ENCODE results near the gene DHFR.

The DHFR gene

DNA sequence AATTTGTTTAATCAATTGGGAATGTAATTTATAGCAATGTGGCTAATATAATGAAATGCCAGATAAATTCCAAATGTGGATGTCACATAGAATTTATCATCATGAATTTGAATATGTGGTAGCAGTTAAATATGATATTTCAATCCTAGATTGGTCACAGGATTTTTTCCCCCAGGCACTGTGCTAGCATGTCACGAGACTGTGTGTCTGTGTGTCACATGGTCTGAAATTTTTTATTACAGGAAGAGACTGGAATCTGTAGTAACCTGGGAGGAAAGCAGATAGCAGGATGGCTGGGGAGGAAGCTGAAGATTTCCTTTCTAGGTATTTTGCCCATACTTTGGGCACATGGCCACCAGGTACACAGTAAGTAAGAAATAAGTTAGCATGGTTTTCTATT is 35.7 kb downstream of the DHFR start:
- TF ChIP-seq, protein P1, sequence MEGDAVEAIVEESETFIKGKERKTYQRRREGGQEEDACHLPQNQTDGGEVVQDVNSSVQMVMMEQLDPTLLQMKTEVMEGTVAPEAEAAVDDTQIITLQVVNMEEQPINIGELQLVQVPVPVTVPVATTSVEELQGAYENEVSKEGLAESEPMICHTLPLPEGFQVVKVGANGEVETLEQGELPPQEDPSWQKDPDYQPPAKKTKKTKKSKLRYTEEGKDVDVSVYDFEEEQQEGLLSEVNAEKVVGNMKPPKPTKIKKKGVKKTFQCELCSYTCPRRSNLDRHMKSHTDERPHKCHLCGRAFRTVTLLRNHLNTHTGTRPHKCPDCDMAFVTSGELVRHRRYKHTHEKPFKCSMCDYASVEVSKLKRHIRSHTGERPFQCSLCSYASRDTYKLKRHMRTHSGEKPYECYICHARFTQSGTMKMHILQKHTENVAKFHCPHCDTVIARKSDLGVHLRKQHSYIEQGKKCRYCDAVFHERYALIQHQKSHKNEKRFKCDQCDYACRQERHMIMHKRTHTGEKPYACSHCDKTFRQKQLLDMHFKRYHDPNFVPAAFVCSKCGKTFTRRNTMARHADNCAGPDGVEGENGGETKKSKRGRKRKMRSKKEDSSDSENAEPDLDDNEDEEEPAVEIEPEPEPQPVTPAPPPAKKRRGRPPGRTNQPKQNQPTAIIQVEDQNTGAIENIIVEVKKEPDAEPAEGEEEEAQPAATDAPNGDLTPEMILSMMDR (IDR thresholded peaks at IDR 0.05; ENCODE audit: borderline replicate concordance, insufficient read depth, low read depth, low read length) = no peak
- H3K4me3 ChIP-seq (ENCODE audit: low read depth, low read length) = no peak overlapping the region

DNA sequence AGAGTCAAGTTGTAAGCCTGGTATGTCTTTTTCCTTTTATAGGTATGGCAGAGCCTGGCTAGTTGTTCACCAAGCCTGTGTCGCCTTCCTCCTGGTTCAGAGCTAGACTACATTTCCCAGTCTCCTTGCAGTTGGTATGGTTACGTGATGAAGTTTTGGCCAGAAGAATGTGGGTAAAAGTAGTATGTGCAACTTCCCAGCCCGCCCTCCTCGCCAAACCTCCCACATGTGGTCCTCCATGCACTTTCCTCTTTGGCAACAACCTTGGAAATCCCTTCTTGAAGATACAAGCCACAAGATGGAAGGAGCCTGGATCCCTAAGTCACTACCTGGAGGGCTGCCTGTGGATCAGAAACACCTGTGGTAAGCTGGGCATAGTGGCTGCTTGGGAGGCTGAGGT is 36.3 kb downstream of the DHFR start:
- TF ChIP-seq, protein P1 (IDR thresholded peaks at IDR 0.05; ENCODE audit: borderline replicate concordance, insufficient read depth, low read depth, low read length) = no peak
- H3K4me3 ChIP-seq (ENCODE audit: low read depth, low read length) = no peak overlapping the region

DNA sequence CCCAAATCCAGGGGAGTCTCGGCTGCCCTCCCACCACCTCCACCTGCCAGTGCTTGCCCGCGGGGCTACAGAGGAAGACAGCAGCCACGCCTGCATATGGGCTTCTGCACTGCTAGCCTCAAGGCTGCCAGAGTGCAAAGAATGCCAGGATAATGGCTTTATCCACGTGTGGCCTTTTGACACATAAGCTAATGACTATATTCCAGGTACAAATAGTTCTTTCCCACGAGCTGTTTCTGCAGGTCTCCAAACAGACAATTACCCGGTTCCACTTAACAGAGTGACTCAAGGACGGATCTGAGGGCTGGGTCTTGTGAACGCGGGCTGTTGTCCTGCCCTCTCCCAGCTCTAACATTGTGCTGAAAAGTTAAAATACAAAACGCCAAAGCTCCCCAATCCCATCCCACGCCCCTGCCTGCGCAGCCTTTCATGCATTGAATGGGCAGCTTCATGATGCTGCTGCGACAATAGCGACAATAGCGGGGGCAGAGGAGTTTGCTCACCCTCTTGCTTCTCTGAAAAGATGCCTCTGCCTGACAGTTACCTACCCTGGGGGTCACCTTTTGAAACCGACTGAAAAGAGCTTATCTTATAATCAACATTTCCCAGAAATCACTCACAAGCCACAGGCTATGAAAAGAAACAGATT is 39.4 kb downstream of the DHFR start:
- TF ChIP-seq, protein P1 (IDR thresholded peaks at IDR 0.05; ENCODE audit: borderline replicate concordance, insufficient read depth, low read depth, low read length) = no peak
- no peak overlapping the region for H3K4me3 ChIP-seq (ENCODE audit: low read depth, low read length)

DNA sequence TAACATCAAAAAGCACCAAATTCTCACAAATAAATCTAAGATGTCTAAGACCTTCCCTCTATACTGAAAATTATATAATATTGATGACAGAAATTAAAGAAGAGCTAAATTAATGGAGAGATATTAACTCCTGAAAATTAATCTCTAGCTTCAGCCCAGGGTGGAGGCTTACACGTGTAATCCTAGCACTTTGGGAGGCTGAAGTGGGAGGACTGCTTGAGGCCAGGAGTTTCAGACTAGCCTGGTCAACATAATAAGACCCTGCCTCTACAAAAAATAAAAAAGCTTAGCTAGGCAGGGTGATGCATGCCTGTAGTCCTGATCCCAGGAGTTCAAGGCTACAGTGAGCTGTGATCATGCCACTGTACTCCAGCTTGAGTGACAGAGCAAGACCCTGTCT is 45.1 kb downstream of the DHFR start:
- no peak overlapping the region for H3K4me3 ChIP-seq (ENCODE audit: low read depth, low read length)

DNA sequence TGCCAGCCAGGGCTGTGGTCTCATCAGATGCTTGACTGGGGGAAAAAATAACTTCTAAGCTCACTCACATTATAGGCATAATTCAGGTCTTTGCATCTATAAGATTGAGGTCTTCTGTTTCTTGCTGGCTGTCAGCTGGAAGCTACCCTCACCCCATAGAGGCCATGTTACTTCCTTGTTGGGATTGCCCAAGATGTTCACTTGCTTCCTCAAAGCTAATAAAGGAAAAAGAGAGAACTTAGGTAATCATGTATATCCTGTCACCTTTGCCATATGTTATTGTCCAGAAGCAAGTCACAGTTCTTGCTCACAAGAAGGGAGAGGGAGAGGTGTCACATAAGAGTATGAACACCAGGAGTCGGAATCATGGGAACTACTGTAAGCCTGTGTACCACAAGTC is 46.1 kb downstream of the DHFR start:
- TF ChIP-seq, protein P1 (IDR thresholded peaks at IDR 0.05; ENCODE audit: borderline replicate concordance, insufficient read depth, low read depth, low read length) = no peak
- H3K4me3 ChIP-seq (ENCODE audit: low read depth, low read length) = no peak overlapping the region

More for the DNA sequence above, 45.1 kb downstream of the DHFR start:
- TF ChIP-seq, protein P1 (IDR thresholded peaks at IDR 0.05; ENCODE audit: borderline replicate concordance, insufficient read depth, low read depth, low read length) = no peak

DNA sequence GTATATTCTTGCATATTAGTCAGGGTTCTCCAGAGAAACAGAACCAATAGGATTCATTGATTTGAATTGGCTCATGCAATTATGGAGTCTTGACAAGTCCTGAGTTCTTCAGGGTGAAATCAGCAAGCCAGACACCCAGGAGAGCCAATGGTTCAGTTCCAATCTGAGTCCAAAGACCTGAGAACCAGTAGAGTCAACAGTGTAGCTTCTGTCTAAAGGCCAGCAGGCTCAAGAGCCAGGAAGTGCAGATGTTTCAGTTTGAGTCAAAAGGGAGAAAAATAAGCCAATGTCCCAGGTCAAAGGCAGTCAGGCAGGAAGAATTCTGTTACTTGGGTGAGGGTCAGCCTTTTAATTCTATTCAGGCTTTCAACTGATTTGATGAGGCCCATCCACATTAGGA is 47.0 kb downstream of the DHFR start:
- TF ChIP-seq, protein P1 (IDR thresholded peaks at IDR 0.05; ENCODE audit: borderline replicate concordance, insufficient read depth, low read depth, low read length) = no peak
- H3K4me3 ChIP-seq (ENCODE audit: low read depth, low read length) = no peak overlapping the region

DNA sequence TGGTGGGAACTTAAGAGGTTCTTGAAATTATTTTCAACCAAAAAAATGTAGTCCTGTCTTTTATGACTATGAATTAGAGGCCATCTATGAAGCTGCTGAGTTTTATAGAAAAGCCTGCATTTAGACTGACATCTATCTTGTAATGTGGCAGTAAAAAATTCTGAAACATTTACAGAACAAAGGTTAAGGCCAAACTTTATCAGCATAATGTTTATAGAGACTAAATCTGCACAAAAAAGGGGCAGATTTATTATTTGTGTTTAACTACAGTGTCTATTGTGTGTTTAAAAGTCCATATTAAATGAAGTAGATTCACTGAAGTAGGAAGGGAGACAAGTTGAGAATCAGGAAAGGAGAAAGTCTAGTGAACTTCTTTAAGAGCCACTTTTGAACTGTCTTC is 47.4 kb downstream of the DHFR start:
- TF ChIP-seq, protein P1 (IDR thresholded peaks at IDR 0.05; ENCODE audit: borderline replicate concordance, insufficient read depth, low read depth, low read length) = no peak
- H3K4me3 ChIP-seq (ENCODE audit: low read depth, low read length) = no peak overlapping the region

Data from GM12875 (cell line).